ENCODE data around the gene TMCC3. TPM values are rescaled to one million over a fixed set of nuclear protein-coding genes. Genes with fewer than 3 reads are reported as not detected.

The TMCC3 gene
- total and polyA plus RNA-seq, 8 donors = 0.58 to 14.3 (median 5.0) TPM

DNA sequence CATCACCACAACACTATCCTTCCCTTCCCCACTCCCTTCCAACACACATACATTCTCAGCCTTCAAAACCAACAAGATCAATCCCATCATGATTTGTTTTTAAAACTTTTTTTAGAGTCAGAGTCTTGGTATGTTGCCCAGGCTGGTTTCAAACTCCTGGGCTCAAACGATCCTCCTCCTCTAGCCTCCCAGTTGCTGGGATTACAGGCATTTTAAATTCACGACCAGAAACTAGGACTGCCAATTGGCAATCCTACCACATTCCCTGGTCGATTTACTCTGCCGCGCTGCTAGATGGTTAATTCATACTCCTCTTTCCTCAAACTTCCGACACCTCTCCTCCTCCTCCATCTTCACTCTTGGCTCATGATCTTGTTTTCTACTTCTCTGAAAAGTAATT, 37.5 kb upstream of the TMCC3 start:
- Histone ChIP-seq H3K27ac (peak overlapping the region in 2 of 5 donors; percentile 1 to 6), H3K4me3 (no peak overlapping the region), H3K27me3 (no peaks in the 10 kb centered on the region), H3K36me3 (no peaks in the 10 kb centered on the region), H3K4me1 (peaks cover 8 to 20% (median 15%) of the 10 kb centered on the region in 4 donors), H3K9me3 (no peaks in the 10 kb centered on the region)
- TF ChIP-seq CTCF (IDR thresholded peaks at IDR 0.05) = no peak
- no peak for TF ChIP-seq POLR2AphosphoS5 (IDR thresholded peaks at IDR 0.05)
- TF ChIP-seq EP300 (IDR thresholded peaks at IDR 0.05) = no peak
- no peak for TF ChIP-seq POLR2A (IDR thresholded peaks at IDR 0.05)
- 78 to 89% (median 82%) methylated on average over 6 of the region's 6 CpGs for WGBS, 5 donors
- DNase-seq = no peak
- intact Hi-C loops (cut with DNase I; ENCODE audit: low total_unique reads) = no loop called here

- Histone ChIP-seq H3K27me3 (no peaks in the 10 kb centered on the region), H3K4me1 (peaks cover 8 to 20% (median 15%) of the 10 kb centered on the region in 4 donors), H3K36me3 (no peaks in the 10 kb centered on the region), H3K9me3 (no peaks in the 10 kb centered on the region), H3K27ac (peak overlapping the region in 2 of 5 donors; percentile 1 to 6), H3K4me3 (no peak overlapping the region)
- TF ChIP-seq POLR2AphosphoS5 (IDR thresholded peaks at IDR 0.05) = no peak
- no peak for TF ChIP-seq POLR2A (IDR thresholded peaks at IDR 0.05)
- no peak for TF ChIP-seq CTCF (IDR thresholded peaks at IDR 0.05)
- no peak for TF ChIP-seq EP300 (IDR thresholded peaks at IDR 0.05)
- intact Hi-C loops (cut with DNase I; ENCODE audit: low total_unique reads) = no loop called here
- DNase-seq = no peak
- 68 to 74% (median 69%) methylated on average over 6 of the region's 6 CpGs for WGBS, 5 donors
These were observed 36.7 kb upstream of the TMCC3 start for GRCh38 chr12:94686834-94687628.

- peaks cover 0 to 7% (median 6%) of the 10 kb centered on the region in 4 donors for H3K4me1 ChIP-seq
- intact Hi-C loops (cut with DNase I; ENCODE audit: low total_unique reads) = no loop called here
- WGBS, 5 donors = 69 to 85% (median 82%) methylated on average over 7 of the region's 7 CpGs
- no peaks in the 10 kb centered on the region for H3K36me3 ChIP-seq
- no peak overlapping the region for H3K4me3 ChIP-seq
- no peaks in the 10 kb centered on the region for H3K27me3 ChIP-seq
- TF ChIP-seq CTCF (IDR thresholded peaks at IDR 0.05) = no peak
- no peak overlapping the region for H3K27ac ChIP-seq
- no peak for DNase-seq
- no peaks in the 10 kb centered on the region for H3K9me3 ChIP-seq
These were observed 34.2 kb upstream of the TMCC3 start for GRCh38 chr12:94684416-94685142.

GRCh38 chr12:94679554-94680195, 29.3 kb upstream of the TMCC3 start:
- no peak for DNase-seq
- intact Hi-C loops (cut with DNase I; ENCODE audit: low total_unique reads) = no loop called here
- H3K4me1 ChIP-seq = peaks cover 15 to 26% (median 19%) of the 10 kb centered on the region in 4 donors
- no peak overlapping the region for H3K27ac ChIP-seq
- TF ChIP-seq POLR2AphosphoS5 (IDR thresholded peaks at IDR 0.05) (no peak), EP300 (IDR thresholded peaks at IDR 0.05) (no peak), CTCF (IDR thresholded peaks at IDR 0.05) (no peak), POLR2A (IDR thresholded peaks at IDR 0.05) (no peak)
- H3K27me3 ChIP-seq = no peaks in the 10 kb centered on the region
- no peaks in the 10 kb centered on the region for H3K9me3 ChIP-seq
- H3K36me3 ChIP-seq = no peaks in the 10 kb centered on the region
- 66 to 81% (median 77%) methylated on average over 4 of the region's 4 CpGs for WGBS, 5 donors
- H3K4me3 ChIP-seq = no peak overlapping the region

All from stomach (tissue), 9 donors.